Erythroblast (primary cell): ENCODE measurements around the gene WDR82.

Experiments used
- GATA1 ChIP-seq: IDR thresholded peaks from 2 replicates; pipeline ENCODE4 v1.6.1; 2011; ENCODE audit warnings: low read depth, mild to moderate bottlenecking, control low read depth, low read length, moderate library complexity
- POLR2A ChIP-seq: IDR thresholded peaks from 2 replicates; pipeline ENCODE4 v1.6.1; 2011; ENCODE audit warnings: mild to moderate bottlenecking, low read length

GRCh38 chr3:52299247-52299878 is 20.9 kb upstream of the WDR82 start:
- TF ChIP-seq POLR2A, result no peak
- no peak for TF ChIP-seq GATA1
